ENCODE measurements around the gene PVALB.

DNA sequence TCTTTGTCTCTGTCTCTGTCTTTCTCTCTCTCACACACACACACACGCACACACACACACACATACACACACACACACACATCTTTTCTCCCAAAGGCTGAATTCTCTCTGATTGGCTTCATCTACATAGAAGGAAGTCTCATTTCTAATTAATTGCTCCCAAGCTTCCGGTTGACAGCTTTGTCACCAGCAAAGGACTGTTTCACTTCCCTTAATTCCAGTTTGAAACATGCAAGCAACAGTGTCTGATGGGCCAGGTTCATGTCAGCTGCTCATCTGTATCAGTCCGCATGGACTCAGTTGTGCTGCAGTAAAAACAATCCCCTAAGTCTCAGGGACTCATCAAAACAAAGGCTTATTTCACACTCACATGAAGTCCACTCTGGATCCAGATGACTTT, 16.2 kb upstream of the PVALB start:
- TF ChIP-seq, protein P1, sequence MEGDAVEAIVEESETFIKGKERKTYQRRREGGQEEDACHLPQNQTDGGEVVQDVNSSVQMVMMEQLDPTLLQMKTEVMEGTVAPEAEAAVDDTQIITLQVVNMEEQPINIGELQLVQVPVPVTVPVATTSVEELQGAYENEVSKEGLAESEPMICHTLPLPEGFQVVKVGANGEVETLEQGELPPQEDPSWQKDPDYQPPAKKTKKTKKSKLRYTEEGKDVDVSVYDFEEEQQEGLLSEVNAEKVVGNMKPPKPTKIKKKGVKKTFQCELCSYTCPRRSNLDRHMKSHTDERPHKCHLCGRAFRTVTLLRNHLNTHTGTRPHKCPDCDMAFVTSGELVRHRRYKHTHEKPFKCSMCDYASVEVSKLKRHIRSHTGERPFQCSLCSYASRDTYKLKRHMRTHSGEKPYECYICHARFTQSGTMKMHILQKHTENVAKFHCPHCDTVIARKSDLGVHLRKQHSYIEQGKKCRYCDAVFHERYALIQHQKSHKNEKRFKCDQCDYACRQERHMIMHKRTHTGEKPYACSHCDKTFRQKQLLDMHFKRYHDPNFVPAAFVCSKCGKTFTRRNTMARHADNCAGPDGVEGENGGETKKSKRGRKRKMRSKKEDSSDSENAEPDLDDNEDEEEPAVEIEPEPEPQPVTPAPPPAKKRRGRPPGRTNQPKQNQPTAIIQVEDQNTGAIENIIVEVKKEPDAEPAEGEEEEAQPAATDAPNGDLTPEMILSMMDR (IDR thresholded peaks at IDR 0.05), result no peak
- no peak for TF ChIP-seq POLR2A (IDR thresholded peaks at IDR 0.05)
